IPS-NIHi7 (cell line): ENCODE results near the gene LRRC8A.
A peak's percentile ranks its signal among the peaks of the same experiment; 100 is the strongest.
"Not testable (repeated sequence)": the region's sequence is repeated elsewhere in the genome, so short reads cannot be mapped to it uniquely, and the experiment has no call there.

Experiments
- DNase-seq: peaks from one replicate; pipeline ENCODE4 v3.0.0; 2012; ENCODE audit warnings: mixed read lengths; ENCODE audit errors: extremely low spot score

LRRC8A gene

DNA sequence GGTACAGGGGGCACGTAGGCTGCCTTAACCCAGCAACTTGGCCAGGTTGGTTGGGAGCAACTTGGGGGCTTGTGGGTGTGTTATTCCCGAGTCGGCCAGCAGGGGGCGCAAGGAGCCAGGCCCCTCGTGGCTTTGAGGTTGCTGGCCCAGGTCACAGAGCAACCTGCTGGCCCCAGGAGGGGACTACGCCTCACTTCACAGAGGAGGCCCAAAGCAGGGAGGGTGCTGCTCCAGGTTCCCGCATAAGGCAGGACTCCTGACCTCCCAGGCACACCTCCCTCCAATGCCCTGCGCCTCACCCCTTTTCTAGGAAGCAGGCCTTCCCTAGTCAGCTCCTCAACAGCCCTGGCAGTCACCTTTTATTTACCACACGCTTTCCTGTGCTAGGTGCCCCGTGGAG is 18.3 kb upstream of the LRRC8A start:
- DNase-seq = peak; percentile 94

DNA sequence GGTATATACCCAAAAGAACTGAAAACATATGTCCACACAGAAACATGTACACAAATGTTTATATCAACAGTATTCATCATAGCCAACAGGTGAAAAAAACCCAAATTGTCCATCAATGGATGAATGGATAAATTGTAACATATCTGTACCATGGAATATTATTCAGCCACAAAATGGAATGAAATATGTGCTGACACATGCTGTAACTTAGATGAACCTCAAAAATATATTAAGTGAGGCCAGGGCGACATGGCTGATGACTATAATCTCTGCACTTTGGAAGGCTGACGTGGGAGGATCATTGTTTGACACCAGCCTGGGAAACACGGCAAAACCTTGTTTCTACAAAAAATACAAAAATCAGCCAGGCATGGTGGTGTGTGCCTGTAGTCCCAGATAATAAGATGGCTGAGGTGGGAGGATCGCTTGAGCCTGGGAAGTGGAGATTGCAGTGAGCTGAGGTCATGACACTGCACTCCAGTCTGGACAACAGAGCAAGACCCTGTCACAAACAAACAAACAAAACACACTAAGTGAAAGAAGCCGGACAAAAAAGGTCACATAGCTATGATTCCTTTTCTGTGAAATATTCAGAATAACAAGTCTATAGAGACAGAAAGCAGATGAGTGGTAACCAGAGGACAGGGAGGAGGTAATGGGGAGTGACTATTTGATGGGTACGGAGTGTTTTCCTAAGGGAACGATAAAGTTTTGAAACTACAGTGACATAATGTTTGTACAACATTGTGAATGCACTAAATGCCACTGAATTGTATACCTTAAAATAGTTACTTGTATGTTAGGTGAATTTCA is 11.6 kb upstream of the LRRC8A start:
- no peak for DNase-seq

DNA sequence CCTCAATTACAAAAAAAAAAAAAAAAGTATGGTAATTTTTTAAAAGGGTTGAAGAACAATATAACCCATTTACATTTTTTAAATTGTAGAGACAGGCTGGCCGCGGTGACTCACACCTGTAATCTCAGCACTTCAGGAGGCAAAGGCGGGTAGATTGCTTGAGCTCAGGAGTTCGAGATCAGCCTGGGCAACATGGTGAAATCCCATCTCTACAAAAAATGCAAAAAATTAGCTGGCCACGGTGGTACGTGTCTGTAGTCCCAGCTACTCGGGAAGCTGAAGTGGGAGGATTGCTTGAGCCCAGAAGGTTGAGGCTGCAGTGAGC is 11.0 kb upstream of the LRRC8A start:
- not testable (repeated sequence) for DNase-seq

DNA sequence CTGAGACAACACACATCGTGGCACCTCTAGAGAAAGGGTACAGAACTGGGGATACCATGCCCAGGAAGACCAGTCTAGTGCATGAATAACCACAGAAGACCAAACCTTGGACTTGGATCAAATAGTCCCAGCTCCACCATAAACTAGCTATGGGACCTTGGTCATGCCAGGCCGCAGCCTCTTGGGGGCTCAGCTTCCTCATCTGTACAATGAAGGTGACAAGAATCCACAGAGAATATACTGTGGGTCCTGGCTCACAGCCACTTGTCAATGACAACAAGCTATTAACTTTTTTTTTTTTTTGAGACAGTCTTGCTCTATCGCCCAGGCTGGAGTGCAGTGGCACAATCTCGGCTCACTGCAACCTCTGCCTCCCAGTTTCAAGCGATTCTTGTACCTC is 4.1 kb upstream of the LRRC8A start:
- no peak for DNase-seq

DNA sequence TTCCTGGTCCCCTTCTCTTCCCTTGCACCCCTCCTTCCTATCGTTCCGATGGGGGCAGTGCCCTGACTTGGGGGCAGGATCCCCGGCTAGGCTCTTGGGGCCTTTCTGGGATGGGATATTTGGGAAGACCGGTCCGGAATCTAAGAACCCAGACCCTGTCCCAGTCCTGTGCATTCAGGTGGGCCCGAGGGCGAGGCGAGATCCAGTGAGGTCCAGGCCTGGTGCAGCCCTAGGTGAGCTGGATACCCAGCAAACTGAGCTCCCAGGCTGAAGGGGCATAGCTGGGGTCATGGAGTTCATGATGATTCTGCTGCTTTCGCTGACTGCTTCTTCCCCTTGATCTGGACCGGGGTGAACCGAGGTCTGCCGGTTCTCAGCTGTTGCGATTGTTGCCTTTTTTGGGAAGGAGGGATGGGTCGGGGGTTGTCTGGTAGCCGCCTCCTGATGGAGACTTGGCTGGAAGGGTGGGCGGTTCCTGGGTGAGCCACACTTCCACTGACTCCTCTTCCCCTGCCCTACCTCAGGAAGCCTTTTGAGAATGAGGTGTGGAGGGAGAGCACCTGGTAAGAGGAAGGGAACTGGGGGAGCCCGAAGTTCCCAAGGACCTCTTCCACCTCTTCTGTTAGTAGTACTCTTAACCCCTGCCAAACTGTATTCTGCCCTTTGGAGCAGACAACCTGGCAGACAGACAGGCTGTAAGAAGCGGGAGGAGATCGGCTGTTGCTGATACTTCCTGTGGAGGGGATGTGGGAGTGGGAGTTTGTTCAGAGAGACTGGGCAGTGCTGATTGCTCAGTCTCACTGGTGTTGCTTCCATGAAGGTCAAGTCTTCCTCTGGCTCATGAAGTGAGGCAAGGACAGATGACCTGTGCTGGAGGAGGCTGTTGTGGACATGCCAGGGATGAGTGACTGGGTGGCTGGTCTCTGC is 1.0 kb downstream of the LRRC8A start:
- DNase-seq = no peak

DNA sequence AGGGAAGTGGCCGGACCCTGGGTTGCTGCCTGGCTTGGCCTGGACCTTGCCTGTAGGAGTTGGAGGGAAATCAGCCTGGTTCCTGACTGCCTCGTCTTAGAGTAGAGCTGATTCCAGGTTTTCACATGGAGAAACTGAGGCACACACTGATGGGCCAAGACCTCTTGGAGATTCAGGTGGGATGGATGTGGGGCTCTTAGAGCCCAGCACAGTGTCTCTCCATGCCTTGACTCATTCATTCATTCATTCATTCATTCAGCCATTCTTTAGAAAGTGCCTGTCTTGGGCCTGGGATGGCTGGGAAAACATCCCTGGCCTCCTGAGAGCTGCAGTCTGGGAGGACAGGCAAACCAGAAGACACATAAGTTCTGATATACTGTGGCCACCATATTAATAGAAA is 2.2 kb downstream of the LRRC8A start:
- DNase-seq = no peak

DNA sequence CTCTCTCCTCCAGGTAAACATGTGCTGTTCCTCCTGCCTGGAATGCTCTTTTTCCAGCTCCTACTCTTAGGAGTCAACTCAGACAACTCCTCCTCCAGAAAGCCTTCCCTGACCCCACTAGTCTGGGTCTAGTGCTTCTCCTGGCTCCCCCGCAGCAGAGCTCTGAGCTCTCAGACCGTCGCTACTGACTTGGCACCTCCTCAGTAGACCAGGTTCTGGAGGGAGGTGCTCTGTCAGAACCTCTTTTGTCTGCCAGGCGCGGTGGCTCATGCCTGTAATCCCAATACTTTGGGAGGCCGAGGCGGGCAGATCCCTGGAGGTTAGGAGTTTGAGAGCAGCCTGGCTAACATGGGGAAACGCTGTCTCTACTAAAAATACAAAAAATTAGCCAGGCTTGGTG is 3.4 kb downstream of the LRRC8A start:
- DNase-seq = no peak

DNA sequence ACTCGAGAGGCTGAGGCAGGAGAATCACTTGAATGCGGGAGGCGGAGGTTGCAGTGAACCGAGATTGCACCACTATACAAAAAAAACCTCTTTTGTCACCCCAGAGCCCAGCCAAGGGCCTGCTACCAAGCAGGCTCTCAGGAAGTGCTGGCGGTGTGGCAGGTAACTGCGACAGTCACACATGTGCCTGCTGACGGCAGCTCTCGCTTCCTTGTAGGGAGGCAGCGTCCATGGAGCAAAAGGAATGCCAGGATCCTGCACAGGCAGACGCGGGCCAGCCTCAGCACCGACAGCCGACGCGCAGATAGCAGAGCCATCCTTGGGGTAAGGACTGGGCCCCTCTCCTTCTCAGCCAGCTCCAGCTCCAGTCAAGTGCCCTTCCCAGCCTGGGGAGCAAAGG is 3.9 kb downstream of the LRRC8A start:
- no peak for DNase-seq

DNA sequence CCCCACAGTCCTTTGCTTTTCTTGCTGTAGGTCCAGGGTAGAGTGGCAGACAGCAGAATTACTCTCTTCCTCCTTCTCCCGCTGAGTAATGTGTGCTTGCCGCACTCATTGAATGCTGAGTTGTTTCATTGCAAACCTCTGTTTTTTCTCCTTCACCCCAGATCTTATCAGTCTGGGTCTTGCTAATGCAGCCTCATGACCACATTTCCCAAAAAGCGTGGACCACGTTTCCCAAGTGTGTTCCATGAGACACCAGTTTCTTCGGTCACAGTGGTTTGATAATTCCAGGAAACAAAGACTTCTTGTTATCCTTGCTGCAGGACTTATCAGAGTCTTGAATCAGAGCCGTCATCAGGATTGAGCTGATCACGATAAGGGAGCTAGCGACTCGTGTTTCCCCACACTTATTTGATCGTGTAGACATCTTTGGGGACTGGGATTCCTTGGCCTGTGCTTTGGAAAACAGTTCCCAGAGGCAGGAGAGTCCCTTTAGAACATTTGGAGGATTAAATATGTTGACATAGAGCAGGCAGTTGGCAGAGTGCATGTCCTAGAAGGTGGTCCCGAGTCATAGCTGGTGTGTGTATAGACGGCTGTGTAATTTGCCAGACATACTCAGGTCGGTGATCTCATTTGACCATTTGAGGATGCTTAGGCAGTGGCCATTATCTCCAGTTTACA is 4.4 kb downstream of the LRRC8A start:
- DNase-seq = no peak

DNA sequence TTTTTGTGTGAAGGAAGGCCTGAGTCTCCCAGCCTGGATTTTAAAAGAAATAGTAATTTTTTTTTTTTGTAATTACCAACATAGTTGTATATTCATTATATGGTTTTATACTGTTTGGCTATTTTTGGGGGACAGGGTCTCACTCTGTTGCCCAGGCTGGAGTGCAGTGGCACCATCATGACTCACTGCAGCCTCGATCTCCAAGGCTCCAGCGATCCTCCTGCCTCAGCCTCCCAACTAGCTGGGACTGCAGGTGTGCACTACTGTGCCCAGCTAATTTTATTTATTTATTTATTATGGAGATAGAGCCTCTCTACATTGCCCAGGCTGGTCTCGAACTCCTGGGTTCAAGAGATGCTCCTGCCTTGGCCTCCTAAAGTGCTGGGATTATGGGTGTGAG is 5.1 kb downstream of the LRRC8A start:
- DNase-seq = no peak

DNA sequence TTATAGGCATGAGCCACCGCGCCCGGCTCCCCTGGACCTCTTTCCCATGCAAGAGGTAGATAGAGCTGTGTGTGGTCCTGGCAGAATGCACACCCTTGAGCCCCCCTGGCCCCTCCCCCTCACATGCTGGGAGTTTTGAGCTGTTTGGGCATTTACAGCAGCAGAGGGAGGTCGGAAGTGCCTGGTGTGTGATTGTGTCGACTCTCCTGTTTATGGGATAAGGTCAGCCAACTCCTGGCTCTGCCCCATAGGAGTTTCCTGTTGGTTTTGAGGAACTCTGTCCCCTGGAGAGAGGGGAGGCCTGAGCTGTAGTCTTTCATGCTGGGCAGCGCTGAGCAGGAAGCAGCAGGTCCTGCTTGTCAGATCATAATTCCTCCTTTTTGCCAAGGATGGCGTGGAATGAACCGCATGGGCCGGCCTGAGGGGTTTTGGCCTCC is 6.0 kb downstream of the LRRC8A start:
- DNase-seq = peak; percentile 74

DNA sequence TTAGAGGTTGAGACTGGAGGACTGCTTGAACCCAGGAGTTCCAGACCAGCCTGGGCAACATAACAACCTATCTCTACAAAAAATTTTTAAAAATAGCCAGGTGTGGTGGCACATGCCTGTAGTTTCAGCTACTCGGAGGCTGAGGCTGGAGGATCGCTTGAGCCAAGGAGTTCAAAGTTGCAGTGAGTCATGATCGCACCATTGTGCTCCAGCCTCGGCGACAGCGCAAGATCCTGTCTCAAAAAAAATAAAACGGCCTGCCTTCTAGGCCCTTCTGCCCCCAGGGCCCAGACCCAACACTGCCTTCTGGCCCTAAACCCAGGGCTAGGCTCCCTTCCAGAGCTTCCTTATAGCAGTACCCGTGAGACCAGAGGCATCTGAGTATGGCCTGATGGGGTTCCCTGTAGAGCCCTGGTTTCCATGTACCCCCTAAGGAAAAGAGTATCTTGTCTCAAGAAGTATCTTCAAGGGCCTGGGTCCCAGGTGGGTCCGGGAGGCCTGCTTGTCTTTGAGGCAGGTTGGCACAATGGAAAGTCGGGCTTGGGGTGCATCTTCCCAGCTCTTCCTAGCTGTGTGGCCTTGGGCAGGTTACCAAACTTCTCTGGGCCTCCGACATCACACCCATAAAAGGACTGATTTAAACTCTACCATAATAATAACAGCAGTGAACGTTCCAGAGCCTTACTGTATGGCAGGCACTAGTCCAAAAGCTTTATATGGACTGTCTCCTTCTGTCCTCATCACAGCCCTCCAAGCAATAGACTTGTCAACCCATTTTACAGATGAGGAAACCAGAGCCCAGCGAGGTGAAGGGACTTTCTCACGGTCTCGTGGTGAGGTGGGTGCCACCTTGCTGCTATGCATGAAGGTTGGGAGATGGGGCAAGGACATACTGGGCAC is 9.6 kb downstream of the LRRC8A start:
- no peak for DNase-seq

DNA sequence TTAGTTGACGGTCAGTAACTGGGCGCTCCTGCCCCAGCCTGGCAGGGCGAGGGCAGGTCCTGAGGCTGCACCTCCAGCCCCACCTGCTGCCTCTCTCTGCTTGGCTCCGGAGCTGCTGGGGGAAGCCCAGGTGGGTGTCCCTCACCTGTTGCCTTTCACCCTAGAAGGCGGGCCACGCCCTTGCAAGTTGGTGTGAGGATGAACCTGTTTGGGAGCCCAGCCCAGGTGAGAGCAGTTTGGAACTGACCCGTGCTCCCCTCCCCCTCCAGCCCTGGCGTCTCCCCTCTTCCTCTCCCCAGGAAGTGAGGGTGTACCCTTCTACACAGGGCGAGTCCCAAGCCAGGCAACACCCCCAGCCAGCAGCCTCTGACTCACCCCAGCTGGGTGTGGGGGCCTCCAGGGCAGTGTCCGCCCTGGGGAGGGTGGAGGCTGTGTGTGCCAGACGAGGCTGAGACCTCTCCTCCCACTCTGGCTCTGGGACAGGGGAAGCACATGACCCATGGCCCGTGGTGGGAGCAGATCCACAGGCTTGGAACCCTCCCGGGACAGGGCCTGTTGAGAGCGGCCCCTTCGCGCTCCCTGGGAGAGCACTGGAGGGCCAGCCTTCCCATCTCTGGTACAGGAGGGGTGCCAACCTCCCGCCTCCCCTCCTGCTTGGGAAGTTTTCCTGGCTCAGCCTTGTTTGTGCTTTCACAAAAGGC is 10.4 kb downstream of the LRRC8A start:
- no peak for DNase-seq

DNA sequence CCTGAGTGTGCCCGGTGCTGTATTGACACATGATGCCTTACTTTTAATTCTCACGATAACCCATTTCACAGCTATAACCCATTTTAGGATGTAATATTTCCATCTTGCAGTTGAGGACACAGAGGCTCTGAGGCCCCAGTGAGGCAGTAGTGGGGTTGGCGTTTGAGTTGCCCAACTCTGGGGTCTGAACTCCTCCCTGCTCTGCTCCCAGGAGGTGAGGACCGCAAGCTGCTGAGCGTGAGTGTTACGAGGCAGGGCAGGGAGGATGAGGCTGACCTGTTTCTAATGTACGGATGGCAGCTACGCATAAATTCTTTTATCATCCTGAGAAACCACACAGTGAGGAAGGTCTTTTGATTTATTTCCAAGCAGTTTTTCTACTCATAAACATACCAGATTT is 11.4 kb downstream of the LRRC8A start:
- DNase-seq = no peak

DNA sequence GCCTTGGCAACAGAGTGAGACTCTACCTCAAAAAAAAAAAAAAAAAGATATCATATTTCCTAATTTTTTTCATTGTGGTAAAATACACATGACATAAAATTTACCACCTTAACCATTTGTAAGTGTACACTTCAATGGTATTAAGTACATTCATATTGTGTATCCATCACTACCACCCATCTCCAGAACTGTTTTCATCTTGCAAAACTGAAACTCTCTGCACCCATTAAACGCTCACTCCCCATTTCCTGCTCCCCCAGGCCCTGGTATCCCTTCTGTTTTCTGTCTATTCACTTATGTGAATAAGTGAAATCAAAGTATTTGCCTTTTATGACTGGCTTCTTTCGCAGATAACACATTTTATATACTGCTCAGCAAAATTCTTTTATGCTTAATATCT is 12.8 kb downstream of the LRRC8A start:
- no peak for DNase-seq

DNA sequence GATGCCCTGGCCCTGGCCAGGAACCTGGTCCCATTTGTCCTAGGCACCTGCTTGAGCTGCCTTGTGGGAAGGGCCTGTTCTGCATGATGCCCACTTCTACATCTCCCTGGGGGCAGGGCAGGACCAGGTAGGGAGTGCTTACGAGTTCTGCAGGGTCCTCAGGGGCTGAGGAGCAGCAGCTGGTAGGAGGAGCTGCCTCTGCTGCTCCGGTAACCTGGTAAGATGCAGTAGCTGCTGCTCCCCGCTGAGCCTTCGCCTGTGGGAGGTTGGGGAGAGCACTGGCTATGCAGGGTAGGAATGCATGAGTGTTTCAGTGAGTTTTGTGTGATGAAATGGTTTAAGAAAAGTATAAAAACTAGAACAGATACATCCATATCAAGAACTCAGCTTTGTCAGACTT is 13.6 kb downstream of the LRRC8A start:
- DNase-seq = peak; percentile 48

DNA sequence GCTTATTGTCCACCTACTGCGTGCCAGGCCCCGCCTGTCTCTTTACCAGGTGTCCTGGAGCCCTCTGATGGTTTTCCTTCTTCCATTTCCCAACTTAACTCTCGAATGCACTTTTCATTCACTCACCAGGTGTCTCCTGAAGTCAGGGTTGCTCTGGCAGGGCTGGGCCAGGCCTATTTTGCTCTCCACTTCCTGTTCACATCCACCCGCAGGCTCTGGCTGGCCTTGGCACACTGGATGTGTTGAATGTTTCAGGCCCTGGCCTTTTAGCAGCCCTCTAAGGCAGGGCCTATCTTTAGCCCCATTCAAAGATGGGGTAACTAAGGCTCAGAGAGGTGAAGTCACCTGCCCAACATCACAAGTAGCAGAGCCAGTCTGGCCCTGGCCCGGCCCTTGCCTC is 16.4 kb downstream of the LRRC8A start:
- no peak for DNase-seq

DNA sequence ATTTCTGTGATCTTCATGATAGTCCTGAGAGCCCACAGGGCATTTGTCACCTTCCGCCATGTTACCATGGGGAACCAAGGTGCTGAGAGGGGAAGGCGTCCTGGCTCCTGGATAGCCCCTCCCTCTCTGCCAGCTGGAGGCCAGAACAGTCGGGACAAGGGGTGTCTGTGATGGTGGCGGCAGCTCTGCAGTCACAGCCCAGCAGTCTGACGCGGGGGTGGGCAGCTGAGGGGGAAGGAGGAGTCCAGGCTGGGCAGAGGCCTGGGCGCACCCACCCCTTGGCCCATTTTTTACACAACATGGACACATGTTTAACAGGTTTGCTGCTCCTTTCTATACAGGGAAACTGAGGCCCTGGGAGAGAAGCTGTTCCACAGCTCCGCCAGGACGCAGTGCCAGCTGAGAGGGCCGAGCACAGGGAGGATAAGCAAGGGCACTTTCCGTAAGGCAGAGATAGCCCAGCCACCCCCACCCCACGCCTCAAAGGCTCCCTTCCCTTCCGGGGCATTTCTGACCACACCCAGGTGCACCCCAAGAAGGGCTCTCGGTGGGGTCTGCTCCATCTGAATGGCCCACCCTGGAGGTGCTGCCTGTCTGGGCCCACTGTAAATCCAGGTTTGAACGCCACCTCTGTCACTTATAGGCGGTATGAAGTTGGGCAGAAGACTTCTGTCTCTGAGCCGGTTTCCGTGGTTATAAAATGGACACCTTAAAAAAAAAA is 17.1 kb downstream of the LRRC8A start:
- no peak for DNase-seq

DNA sequence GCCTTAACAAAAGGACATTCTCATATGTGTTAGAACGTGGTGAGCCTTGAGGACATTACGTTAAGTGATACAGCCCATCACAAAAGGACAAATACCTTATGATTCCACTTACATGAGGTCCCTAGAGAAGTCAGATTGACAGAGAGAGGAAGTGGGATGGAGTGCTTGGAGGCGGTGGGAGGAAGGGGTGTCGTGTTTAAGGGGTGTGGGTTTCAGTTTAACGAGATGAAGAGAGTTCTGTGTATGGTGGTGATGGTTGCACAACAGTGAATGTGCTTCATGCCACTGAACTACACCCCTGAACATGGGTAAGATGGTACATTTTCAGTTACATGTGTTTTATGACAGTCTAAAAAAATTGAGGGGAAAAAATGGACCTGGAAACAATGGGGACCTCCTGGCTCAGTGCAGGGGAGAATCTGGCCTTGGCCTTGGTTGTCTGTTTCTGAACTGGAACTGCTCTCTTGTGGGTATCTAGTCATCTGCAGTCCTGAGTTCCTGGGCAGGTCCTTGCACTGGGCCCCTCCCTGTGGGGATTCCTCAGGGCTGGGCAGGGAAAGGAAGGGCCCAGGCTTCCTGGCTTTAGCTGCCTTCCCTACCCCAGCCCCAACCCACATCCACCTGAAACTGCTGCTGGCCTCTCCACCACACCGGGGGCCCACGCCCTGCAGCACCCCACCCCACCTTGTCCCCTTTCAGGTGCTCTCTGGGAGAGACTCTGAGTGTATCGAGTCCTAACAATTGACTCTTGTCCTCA is 17.8 kb downstream of the LRRC8A start:
- DNase-seq = no peak
